ENCODE measurements around the gene PPFIA2.

- no peak for TF ChIP-seq PATZ1 (CRISPR knock-in tag; IDR thresholded peaks at IDR 0.05; ENCODE audit: borderline replicate concordance)
- TF ChIP-seq, protein P1, sequence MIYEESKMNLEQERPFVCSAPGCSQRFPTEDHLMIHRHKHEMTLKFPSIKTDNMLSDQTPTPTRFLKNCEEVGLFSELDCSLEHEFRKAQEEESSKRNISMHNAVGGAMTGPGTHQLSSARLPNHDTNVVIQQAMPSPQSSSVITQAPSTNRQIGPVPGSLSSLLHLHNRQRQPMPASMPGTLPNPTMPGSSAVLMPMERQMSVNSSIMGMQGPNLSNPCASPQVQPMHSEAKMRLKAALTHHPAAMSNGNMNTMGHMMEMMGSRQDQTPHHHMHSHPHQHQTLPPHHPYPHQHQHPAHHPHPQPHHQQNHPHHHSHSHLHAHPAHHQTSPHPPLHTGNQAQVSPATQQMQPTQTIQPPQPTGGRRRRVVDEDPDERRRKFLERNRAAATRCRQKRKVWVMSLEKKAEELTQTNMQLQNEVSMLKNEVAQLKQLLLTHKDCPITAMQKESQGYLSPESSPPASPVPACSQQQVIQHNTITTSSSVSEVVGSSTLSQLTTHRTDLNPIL (CRISPR knock-in tag; IDR thresholded peaks at IDR 0.05; ENCODE audit: low read depth): no peak
- TF ChIP-seq ZNF70 (CRISPR knock-in tag; IDR thresholded peaks at IDR 0.05): no peak
- no peak for TF ChIP-seq SNAI2 (CRISPR knock-in tag; IDR thresholded peaks at IDR 0.05)
These were observed 215.5 kb downstream of the PPFIA2 start for GRCh38 chr12:81543621-81544139.
